Effector CD4-positive, alpha-beta T cell (primary cell): Measurements from ENCODE around the gene TNNT3.

Source experiments
- DNase-seq: peaks from one replicate; pipeline ENCODE4 v3.0.0-alpha.2; 2020

TNNT3 gene

DNA sequence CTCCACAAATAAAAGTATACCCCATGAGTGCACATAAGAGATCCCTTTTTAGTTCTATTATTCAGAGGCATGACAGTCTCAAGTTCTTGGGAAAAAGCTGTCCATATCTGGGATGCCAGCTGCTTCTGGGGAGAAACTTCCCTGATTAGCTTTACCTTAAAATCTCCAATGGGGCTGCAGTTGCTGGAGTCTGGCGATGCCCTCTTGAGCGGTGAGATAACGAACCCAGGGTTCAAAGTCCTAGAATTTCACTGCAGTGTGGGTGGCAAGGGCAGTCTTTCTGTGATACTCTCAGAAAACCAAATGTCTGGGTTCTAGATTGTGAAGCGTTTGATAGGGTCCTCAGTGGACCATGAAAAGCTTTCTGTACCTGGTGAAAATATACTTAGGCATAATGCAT is 20.4 kb upstream of the TNNT3 start:
- DNase-seq, result no peak

DNA sequence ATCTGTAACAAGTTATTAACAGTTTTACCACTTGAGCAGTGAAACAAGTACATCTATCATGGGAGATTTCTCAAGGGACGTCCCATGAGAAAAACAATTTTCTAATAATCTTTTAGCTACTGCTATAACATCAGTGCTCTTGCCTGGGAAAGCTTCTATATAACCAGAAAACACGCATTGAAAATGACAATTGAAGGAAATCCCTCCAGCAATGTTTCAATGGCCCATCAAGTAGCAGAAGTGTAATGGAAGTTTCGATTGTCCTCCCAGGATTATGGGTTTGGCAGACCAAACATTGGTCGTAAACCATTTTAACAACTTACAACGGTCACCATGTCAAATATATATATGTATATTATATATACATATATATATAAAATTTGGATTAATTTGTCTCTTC is 19.8 kb upstream of the TNNT3 start:
- no peak for DNase-seq

DNA sequence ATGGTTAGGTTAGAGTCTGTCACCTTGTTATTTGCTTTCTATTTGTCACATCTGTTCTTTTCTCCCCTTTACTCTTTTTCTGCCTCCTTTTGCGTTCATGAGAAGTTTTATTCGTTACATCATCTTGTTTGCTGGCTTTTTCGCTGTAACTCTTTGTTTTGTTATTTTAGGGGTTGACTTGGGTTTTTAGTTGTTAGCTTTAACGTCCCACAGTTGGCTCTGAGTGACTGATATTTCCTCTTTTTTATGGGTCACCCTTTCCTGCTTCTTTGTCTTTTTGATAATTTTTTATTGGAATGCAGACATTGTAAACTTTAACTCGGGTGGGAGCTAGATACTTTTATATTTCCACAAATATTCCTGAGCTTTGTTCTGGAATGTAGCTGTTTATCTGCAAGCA is 13.3 kb upstream of the TNNT3 start:
- DNase-seq, result no peak

DNA sequence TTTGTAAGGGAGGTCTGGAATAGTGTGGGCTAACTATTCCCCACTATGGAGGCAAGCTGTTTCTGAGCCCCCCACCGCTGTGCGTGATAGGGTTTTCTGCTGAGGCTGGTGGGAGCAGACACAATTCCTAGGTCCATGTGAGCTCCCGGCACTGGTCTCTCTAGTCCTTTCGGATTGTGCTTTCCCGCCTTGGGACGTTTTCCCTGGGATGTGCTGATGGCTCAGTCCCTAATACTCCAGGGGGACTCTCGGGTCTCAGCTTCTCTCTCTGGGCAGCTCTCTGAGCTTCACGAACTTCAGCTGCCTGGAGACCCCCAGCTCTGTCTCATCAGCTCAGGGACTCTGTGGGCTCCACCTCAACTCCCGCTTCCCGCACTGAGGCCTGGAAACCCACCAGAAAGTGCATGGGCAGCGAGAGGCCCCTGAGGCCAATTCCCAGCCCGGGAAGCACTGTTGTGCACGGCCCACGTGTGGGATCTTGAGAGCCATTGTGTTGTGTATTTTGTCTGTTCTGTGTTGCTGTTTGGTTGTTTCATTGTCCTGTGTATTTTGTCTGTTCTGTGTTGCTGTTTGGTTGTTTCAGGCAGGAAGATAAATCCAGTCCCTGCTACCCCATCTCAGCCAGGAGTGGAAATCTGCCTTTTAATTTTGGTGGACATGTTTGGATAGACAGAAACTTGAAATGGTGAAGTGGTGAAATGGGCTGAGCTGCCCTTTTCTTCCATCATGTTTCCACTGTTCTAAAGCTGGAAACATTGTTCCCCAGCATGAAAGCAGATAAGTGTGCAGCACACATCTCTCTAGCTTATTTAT is 12.7 kb upstream of the TNNT3 start:
- no peak for DNase-seq

DNA sequence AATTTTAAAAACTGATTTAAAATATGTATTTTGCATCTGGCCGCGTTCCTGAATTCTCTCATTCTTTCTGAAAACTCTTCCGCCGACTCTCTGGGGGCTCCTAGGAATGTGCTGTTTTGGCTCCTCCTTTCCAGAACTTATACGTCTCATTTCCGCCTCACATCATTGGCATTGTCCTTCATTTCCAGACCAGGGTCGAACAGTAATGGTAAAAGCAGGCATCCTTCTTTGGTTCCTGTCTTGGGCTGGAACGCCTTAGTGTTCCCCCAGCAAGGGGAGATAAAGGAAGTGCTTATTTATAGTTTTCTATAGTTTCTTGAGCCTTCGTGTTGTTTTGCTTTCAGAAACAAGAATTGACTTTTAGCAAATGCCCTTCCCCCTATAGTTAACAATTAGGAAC is 10.9 kb upstream of the TNNT3 start:
- no peak for DNase-seq

DNA sequence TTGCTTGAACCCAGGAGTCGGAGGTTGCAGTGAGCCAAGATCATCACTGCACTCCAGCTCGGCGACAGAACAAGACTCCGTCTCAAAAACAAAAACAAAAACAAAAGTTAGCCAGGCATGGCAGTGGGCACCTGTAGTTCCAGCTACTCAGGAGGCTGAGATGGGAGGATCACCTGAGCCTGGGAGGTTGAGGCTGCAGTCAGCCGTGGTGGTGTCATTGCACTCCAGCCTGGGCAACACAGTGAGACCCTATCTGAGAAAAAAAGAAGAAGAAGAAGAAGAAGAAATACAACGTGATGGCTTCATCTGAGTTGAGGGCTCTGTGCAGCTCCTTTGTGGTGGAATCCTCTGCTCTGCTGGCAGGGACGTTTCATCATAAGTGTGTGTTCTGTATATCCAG is 10.0 kb upstream of the TNNT3 start:
- DNase-seq, result no peak

DNA sequence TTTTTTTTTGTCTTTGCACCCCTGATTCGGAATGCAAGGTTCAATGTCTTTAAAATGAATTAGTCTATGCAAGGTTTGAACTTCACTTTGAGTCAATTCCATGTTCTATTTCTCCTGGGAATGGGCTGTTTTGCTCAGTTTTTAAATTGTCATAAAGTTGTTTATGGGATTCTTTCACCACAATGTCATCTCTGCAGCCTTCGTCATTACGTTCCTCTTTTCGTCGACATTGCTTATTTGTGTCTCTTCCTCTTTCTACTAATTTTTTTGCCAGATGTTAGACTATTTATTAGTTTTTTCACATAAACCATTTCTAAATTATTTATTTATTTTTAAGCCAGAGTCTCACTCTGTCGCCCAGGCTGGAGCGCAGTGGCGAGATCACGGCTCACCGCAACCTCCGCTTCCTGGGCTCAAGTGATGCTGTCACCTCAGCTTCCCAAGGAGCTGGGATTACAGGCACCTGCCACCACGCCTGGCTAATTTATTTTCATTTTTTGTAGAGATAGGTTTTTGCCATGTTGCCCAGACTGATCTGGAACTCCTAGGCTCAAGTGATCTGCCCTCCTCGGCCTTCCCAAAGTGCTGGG is 7.1 kb upstream of the TNNT3 start:
- no peak for DNase-seq

DNA sequence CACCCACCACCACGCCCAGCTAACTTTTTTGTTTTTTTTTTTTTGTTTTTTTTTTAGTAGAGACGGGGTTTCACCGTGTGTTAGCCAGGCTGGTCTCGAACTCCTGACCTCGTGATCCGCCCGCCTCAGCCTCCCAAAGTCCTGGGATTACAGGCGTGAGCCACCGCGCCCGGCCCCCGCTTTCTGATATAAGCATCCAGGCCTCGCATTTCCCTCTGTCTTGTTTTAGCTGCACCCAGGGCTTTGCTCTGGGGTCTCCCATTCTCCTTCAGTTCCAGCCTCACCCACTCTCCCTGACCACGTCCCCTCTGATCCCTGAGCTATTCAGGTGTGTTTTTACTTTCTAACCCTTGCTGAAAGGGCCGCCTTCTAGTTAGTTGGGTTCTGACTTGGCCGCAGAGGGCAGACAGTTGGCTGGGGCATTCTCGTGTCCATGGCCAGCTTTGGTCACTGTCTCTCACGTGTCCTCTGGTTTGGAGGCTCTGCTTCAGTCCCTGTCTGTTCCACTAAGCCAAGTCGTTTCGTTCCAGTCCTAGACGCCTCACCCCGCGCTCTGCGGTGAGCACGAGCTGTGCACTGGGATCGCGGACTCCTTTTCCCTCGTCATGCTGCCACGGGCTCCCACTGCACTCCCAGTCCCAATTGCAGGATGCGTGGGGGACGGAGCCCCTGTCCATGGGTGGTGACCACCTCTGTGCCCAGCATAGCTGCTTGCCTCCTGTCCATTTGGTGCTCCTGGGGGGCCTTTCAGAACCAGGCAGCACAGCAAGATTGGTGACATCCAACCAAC is 6.0 kb upstream of the TNNT3 start:
- DNase-seq, result no peak

DNA sequence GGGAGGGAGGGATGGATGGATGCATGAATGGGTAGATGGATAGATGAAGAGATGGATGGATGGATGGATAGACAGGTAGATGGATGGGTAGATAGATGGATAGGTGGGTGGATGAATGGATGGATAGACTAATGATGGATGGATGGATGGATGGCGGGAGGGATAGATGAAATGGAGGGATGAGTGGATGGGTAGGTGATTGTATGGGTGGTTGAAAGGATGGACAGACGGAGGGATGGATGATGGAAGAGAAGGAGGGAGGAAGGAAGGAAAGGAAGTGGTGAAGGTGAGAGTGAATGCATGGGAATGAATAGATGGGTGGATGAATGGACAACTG is 3.7 kb upstream of the TNNT3 start:
- DNase-seq, result no peak

DNA sequence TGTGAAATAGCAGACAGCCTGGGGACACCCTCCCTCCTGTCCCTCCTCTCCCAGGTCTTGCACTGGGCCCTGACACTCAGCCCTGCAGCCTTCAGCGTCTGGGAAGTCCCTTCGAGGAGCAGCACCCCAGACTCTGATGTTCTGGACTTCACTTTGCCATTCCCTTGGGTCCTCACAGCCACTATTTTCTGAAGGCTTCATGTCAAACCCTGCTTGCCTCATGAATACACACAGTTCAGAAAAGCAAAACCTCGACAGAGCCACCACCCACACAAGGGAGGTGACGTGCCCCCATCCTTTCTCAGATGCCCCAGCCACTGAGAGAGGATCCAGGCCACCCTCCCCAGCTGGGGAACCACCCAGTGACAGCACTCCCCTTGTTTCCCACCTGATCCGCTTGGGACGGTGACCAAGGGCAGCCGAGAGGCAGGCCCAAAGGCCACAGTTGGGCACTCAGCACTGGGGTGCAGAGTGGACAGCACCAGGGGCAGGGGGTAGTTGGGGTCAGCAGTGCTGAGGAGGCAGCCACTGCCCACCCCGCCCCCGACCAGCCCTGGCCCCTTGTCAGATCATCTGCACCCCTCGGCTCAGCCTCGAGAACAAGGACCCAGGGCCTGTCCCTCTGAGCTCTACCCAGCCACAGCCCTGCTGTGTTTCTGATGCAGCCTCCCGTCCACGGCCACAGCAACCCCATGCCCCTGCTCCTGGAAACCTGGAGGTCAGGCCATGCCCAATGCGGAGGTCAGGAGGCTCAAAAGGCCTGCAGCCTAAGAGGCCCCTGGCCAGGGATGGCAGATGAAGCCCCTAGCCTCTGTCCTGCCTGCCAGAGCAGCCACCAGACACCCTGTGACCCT is 3.1 kb upstream of the TNNT3 start:
- no peak for DNase-seq

DNA sequence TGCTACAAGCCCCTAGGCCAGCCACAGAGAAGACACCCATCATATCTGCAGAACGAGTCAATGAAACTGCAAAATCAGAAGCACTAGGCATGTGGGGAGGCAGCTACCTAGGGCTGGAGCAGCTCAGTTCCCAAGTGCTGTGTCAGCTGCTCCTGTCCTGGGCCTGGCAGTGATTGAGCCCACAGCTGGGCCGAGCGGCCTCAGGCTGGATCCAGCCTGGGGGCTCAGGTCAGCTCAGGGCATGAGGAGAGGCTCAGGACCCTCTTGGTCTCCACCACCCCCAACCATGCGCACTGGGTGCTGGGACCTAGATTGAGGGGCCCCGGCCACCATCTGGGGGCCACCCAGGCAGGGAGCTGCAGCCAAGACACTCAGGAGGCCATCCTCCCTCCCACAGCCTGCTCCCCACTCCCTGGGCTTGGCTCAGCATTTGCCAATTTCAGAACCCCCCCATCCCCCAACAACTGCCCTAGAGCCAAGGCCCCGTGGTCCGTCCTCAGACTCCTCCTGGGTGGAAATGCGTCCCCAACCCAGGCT is 2.4 kb upstream of the TNNT3 start:
- DNase-seq, result no peak

DNA sequence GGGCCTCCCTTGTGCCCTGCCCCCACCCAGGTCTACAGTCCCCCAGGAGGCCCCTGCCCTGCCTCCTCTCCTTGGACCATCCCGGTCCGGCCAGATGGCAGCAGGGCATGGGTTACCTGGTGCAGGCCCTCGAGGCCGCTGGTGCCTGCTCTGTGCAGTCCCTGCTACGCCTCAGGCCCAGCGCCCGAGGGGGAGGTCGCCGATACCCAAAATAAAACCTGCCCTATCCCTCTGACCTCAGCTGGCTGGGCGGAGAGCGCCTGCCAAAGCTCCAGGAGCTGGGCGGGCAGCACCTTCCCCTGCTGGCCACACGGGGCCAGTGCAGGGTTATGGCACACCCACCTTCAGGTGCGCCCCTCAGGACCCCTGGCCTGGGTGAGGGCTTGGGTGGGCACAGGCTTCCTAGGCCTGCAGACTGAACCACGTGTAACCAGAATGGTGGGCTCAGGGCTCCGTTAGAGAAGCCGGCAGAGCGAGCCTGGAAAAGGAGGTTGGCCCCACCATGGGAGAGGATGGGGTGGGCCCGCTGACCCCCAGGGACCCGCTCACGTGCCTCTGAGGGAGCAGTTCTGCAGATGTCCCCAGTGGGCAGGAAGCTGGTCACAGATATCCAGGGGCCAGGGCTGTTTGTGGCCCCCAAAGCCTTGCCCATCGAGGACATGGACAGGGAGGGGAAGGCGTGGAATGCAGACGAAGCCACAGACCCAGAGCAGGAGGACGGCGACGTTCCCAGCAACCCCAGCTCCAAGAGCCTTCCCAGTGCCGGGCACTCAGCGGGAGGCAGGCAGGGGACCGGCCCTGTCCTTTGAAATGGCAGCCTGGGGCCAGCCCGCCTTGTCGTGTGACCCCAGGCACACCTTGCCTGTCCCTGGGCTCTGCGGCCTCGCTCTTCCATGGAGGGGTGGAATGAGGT is 1.7 kb upstream of the TNNT3 start:
- DNase-seq, result no peak

DNA sequence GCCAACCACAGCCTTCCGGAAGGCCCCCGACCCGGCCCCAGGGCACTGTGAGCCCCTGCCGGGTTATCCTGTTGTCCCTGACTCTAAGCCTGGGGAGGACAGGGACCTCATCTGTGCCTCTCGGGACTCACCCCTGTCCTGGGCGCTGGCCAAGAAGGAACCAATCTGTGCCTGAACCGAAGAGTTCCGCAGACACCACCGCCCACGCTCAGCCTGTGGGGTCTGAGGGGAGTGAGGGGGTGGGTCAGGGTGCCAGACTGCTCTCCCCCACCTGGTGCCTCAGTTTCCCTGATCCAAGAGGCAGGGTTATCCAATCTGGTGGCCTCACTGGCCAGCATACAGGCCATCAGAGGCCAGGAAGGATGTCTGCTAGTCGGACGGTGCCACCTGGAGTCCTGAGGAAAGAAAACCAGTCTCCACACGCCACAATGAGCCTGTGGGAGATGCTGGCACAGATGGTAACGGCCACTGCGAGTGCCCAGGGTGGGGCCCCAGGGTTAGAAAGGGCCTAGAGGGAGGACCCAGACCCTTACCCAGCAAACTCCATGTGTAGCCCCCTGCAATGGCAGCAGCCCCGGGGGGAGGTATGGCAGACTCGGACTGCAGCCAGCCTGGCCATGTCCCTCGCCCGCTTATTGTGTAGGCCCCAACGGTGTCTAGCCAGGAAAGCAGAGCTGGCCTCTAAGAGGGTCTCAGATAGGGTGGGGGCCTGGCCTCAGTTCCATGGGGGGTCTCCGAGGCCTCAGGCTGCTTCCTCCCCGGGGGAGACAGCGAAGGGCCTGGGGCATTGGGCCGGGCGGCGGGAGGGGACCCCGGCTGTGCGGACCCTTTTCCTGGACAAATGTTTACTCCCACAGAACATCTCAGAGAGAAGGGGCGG is 827 bp upstream of the TNNT3 start:
- no peak for DNase-seq

DNA sequence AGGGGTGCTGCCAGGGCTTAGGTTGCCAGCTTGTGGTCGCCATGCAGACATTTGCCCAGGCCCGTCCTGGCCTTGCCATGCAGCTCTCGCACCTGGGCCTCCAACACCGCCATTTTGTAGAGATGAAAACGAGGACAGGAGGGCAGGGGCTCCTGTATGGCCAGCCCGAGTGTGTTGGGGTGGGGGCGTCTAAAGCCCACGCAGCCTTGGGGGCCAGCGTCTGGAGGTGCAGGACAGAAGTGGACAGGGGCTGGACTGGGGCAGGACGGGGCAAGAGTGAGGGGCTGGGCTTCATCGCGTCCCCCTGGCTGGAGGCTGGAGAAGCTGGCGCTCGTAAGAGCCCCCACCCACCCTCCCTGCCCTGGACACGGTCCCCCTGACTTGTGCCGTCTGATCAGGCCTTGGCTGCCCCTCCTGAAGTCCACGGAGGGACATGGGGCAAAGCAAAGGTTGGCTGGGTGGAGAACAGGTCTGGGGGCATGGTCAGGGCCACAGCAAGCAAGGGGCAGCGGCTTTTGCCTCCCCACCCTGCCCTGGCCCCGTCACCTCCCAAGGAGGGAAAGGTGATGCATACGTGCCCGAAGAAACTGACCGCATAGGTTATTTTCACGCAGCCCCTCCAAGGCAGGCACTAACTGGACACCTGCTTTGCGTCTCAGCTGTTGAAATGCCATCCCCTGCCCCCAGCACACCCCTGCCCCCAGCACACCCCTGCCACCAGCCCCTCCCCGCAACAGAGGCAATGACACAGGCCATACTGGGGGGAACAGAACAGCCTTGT is 815 bp downstream of the TNNT3 start:
- no peak for DNase-seq

DNA sequence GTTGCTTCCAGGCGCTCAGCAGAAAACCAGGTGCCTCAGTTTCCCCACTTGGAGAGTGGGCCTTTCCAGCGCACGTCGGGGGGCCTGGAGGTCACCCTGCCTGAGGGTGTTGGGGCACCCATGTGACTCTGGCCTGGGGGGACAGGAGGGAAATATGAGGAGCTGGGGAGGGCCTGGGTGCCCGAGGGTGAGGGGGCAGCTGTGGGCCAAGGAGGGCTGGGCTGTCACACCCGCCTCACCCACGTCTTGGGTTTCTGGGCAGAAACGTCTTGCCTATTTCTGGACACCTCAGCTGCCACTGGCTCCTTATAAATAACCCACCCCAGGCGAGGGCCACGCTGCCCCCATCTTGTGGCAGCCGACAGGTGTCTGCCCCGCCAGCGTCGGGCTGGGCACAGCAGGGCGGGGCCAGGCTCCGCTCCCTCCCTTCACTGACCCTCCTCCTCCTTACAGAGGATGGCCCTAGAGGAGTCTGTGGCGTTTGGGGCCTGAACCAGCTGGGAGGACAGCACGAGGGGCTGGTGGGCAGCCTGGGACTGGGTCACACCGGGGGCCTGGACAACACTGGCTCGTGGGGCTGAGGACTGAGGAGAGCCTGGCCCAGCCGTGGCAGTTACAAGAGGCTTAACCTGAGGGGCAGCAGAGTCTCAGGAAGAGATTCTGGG is 1.5 kb downstream of the TNNT3 start:
- DNase-seq, result no peak

DNA sequence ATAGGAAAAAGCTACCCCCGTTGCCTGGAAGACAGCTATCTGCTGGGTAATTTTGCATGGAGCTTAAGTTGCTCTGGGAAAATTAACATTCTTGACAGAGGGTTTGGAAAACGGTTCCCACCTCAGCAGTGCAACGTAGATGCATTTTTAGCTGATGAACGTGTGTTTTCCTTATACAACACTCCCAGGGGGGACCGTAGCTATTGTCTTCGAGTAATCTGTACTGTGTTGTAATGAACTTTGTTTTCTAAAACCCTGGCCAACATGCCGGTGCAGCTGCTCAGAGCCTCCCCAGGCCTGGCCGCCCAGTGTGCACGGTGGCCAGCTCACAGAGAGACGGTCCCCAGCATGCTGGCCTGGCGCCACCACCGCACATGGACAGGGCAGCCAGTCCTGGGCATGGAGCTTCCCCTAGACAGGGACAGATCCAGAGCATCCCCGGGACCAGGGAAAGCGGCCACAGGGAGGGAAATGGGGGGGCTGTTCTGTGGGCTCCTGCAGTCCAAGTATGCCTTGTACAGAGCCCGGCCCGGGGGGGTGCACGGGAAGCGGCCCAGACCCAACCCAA is 2.2 kb downstream of the TNNT3 start:
- no peak for DNase-seq

DNA sequence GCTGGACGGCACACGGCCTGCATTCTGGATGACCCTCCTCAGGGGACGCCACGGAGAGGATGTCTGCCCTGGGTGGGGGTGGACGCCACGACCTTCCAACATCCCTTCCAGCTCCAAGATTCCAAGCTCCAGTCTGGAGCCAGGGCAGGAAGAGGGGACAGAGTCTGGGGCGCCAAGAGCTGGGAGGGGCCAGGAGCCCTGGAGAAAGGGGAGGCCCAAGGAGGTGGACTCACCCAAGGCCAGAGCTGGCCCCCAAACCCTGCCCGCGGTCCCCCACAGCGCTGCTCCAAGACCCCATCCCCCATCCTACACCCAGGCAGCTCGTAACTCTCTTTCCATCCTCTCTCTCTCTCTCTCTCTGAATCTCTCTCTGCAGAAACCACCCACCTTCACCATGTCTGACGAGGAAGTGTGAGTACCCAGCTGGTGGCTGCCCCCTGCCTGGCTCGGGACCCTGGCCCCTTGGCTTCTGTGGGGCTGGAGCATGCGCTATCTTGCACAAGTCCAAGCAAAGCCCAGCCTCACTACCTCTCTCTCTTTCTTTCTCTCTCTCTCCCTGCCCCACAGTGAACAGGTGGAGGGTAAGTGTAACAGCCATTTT is 3.1 kb downstream of the TNNT3 start:
- no peak for DNase-seq

DNA sequence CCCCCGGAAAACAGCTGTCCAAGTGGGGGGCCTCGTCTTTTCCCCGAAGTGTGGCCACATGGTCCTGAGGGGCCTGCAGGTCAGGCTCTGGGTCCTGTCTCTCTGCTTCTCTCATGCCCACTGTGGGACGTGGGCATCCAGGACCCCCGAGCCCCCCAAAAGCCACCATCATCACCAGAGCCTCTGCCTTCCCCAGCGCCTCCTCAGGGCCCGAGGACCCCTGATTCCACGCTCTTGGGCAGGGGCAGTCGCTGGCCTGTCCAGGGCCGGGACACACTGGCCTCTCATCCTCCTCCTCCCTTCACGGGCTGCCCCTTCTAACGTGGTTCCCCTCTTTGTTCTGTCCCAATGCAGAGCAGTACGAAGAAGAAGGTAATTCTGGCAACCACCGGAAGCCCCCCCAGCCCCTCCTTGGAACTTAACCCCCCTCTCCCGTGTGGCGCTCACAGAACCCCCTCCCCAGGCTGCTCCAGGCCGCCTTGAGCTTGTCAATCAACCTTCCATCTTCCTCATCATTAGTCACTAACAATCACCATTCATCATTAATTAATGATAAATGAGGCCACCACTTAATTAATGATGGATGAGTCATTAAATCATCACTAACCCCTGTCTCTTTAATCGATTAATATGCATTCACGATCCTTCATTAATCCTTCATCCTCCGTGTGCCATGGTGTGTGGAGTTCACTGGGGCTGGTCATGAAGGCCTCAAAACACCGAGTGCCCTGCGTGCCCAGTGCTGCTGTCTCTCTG is 3.9 kb downstream of the TNNT3 start:
- DNase-seq, result no peak
